HUES64 (cell line): ENCODE data around the gene TROAP. TPM values are rescaled to one million over a fixed set of nuclear protein-coding genes. Genes with fewer than 3 reads are reported as not detected.
"Not testable (repeated sequence)": the region's sequence is repeated elsewhere in the genome, so short reads cannot be mapped to it uniquely, and the experiment has no call there.

Experiments used
- H3K27ac ChIP-seq: 2 replicates; pipeline ENCODE4 v1.7.0; 2013; ENCODE audit warnings: low read depth, low read length, inconsistent platforms
- H3K27me3 ChIP-seq: 2 replicates; pipeline ENCODE4 v1.6.1; 2013; ENCODE audit warnings: mild to moderate bottlenecking, low read length; ENCODE audit not compliant: insufficient read depth
- H3K36me3 ChIP-seq: 2 replicates; pipeline ENCODE4 v1.6.1; 2013; ENCODE audit warnings: mild to moderate bottlenecking, low read length; ENCODE audit not compliant: insufficient read depth
- H3K4me1 ChIP-seq: 2 replicates; pipeline ENCODE4 v1.6.1; 2013; ENCODE audit warnings: mild to moderate bottlenecking, low read length, moderate library complexity; ENCODE audit not compliant: insufficient read depth
- H3K4me3 ChIP-seq: 2 replicates; pipeline ENCODE4 v1.5.1; 2013; ENCODE audit warnings: mild to moderate bottlenecking, low read length, moderate library complexity
- H3K9ac ChIP-seq: 2 replicates; pipeline ENCODE4 v1.6.1; 2013; ENCODE audit warnings: mild to moderate bottlenecking, low read depth, low read length
- H3K9me3 ChIP-seq: 2 replicates; pipeline ENCODE4 v1.6.1; 2013; ENCODE audit warnings: low read depth, low read length; ENCODE audit not compliant: insufficient read depth
- WGBS: fragments of 150-250, 120-280 bp; methylation state at CpG from one replicate; pipeline ENCODE4 v1.1.7; 2013; ENCODE audit warnings: missing lambda C conversion rate; 5-methylcytosine and 5-hydroxymethylcytosine counted together
- polyA plus RNA-seq, 2 experiments: library from polyadenylated mRNA; stranded (reverse); fragments of 50-300 nt; gene quantifications; one replicate each; pipeline ENCODE4 v1.2.3, GENCODE V29; 2013

TROAP gene
- 36.7 TPM for polyA plus RNA-seq (2013, experiment 1 of 2)
- 39.3 TPM for polyA plus RNA-seq (2013, experiment 2 of 2)

- H3K9me3 ChIP-seq: no peaks in the 10 kb centered on the region
- H3K27ac ChIP-seq: peak within 1 kb of the TSS; percentile 52
- H3K9ac ChIP-seq: peak within 1 kb of the TSS; percentile 90
- H3K4me3 ChIP-seq: peak within 1 kb of the TSS; percentile 89
- peaks cover 33% of the 10 kb centered on the region for H3K36me3 ChIP-seq
- H3K27me3 ChIP-seq: peaks cover 8% of the 10 kb centered on the region; the same call in 1 of the 2 replicates
- H3K4me1 ChIP-seq: peaks cover 6% of the 10 kb centered on the region; the same call in 1 of the 2 replicates
- under 1% methylated on average over 65 of the region's 65 CpGs for WGBS
Measured at GRCh38 chr12:49322708-49323523, at the start of gene TROAP. TSS of gene TROAP (plus strand) at chr12:49323255. CDS start at chr12:49323609, 354 bp downstream.

GRCh38 chr12:49273726-49274395 lies 49.2 kb upstream of the TROAP start:
- WGBS: 89% methylated on average over 6 of the region's 6 CpGs
- Histone ChIP-seq H3K27ac (no peak overlapping the region), H3K4me1 (no peaks in the 10 kb centered on the region), H3K27me3 (no peaks in the 10 kb centered on the region), H3K9ac (no peak overlapping the region), H3K36me3 (peaks cover 48% of the 10 kb centered on the region), H3K9me3 (no peaks in the 10 kb centered on the region), H3K4me3 (no peak overlapping the region)

GRCh38 chr12:49274396-49275069 lies 48.5 kb upstream of the TROAP start:
- Histone ChIP-seq H3K9ac (no peak overlapping the region), H3K27me3 (no peaks in the 10 kb centered on the region), H3K4me3 (no peak overlapping the region), H3K9me3 (no peaks in the 10 kb centered on the region), H3K4me1 (peaks cover 3% of the 10 kb centered on the region; the same call in 1 of the 2 replicates), H3K36me3 (peaks cover 42% of the 10 kb centered on the region), H3K27ac (no peak overlapping the region)
- WGBS: 93% methylated on average over 7 of the region's 7 CpGs

DNA sequence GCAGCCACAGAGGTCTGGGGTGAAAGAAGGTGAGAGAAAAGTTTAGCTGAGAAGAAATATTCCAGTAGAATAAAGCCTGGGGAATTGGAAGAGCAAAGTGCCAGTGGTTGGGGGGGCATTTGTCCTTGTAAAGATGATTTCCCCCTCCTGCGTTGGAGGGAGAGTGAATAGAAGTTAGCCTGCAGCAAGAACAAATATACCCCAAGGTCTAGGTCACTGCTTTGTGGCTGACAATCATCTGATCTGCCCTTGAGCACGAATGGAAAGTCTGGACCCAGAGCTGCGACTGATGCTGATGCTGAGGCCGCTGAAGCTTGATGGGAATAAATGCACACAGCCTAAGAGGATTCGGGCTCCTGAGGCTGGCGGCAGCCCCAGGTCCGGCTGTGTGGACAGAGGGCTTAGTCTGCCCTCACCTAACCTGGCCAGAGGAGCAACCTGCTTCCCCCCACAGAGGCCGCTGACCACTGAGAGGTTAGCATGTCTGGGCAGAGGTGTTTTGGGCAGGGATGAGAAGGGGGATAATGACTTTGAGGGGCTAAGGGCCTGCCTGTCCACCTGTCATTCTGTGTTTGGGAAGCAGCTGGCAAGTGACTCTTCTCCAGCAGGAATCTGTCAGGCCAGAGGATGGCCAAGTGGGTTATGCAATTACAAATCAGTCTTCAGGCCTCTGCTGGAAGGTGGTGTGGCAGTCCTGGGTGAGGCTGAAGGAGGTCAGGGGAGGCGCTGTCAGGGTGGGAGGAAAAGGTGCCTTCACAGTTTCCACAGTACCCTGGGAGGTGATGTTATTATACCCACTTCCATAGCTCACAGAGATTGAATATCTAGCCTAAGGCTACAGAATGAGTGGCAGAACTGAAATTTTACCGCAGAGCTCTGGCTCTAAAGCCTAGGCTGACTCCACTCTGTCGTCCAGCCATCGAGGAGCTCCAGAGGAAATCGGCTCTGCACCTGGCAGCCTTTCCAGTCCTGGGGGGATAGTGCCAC lies 46.5 kb upstream of the TROAP start:
- Histone ChIP-seq H3K4me3 (no peak overlapping the region), H3K36me3 (peaks cover 22% of the 10 kb centered on the region), H3K27ac (no peak overlapping the region), H3K27me3 (no peaks in the 10 kb centered on the region), H3K9me3 (no peaks in the 10 kb centered on the region), H3K4me1 (peaks cover 10% of the 10 kb centered on the region; the same call in 1 of the 2 replicates), H3K9ac (no peak overlapping the region)
- WGBS: 84% methylated on average over 12 of the region's 13 CpGs

GRCh38 chr12:49277466-49277865 lies 45.6 kb upstream of the TROAP start:
- WGBS: 92% methylated on average over 7 of the region's 7 CpGs
- no peak overlapping the region for H3K27ac ChIP-seq
- no peaks in the 10 kb centered on the region for H3K27me3 ChIP-seq
- no peak overlapping the region for H3K9ac ChIP-seq
- peaks cover 15% of the 10 kb centered on the region; the same call in 1 of the 2 replicates for H3K4me1 ChIP-seq
- no peak overlapping the region for H3K4me3 ChIP-seq
- peaks cover 16% of the 10 kb centered on the region for H3K36me3 ChIP-seq
- H3K9me3 ChIP-seq: no peaks in the 10 kb centered on the region

DNA sequence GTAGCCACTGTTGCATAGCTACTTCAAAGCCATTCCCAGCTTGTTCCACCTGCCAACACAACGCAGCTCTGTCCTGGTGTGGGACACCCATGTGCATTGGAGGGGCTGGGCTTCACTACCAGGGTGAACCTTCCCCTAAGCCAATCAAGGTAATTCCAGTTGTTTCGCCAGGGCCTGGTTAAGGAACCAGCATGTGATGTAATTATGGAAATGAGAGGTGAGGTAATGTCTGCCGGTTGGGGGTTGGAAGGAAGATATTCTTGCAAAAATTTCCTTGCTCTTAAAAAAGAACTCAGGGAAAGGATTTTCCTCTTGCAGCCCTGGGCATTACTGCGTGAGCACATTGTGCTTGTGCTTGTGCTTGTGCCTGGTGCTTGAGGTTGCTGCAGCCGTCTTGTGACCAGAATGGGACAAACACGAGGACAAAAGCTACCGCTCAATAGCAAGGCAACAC lies 43.3 kb upstream of the TROAP start:
- no peak overlapping the region for H3K4me3 ChIP-seq
- H3K4me1 ChIP-seq: peaks cover 17% of the 10 kb centered on the region; the same call in 1 of the 2 replicates
- peak overlapping the region; percentile 42; the same call in 1 of the 2 replicates for H3K27ac ChIP-seq
- WGBS: 32% methylated on average over 7 of the region's 7 CpGs
- H3K9ac ChIP-seq: peak overlapping the region; percentile 36; the same call in 1 of the 2 replicates
- no peaks in the 10 kb centered on the region for H3K9me3 ChIP-seq
- H3K36me3 ChIP-seq: no peaks in the 10 kb centered on the region
- H3K27me3 ChIP-seq: no peaks in the 10 kb centered on the region

DNA sequence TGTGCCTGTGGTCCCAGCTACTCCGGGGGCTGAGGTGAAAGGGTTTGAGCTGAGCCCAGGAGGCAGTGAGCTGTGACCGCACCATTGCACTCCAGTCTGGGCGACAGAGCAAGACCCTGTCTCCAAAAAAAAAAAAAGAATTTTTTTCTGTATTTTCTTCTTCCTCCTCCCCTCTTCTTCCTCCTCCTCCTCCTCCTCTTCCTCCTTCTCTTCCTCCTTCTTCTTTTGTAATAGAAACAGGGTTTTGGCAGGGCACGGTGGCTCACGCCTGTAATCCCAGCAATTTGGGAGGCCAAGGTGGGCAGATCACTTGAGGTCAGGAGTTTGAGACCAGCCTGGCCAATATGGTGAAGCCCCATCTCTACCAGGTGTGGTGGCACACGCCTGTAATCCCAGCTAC lies 42.5 kb upstream of the TROAP start:
- H3K4me1 ChIP-seq: peaks cover 17% of the 10 kb centered on the region; the same call in 1 of the 2 replicates
- not testable (repeated sequence) for H3K4me3 ChIP-seq, H3K9ac ChIP-seq, H3K9me3 ChIP-seq, H3K36me3 ChIP-seq, H3K27ac ChIP-seq, H3K27me3 ChIP-seq
- 86% methylated on average over 6 of the region's 6 CpGs for WGBS

- Histone ChIP-seq H3K36me3 (no peaks in the 10 kb centered on the region), H3K27me3 (peaks cover 3% of the 10 kb centered on the region; the same call in 1 of the 2 replicates), H3K4me1 (peaks cover 17% of the 10 kb centered on the region; the same call in 1 of the 2 replicates), H3K9ac (no peak overlapping the region), H3K27ac (no peak overlapping the region), H3K9me3 (no peaks in the 10 kb centered on the region), H3K4me3 (no peak overlapping the region)
- 79% methylated on average over 5 of the region's 5 CpGs for WGBS
Measured at GRCh38 chr12:49282302-49282701, 40.8 kb upstream of the TROAP start.

DNA sequence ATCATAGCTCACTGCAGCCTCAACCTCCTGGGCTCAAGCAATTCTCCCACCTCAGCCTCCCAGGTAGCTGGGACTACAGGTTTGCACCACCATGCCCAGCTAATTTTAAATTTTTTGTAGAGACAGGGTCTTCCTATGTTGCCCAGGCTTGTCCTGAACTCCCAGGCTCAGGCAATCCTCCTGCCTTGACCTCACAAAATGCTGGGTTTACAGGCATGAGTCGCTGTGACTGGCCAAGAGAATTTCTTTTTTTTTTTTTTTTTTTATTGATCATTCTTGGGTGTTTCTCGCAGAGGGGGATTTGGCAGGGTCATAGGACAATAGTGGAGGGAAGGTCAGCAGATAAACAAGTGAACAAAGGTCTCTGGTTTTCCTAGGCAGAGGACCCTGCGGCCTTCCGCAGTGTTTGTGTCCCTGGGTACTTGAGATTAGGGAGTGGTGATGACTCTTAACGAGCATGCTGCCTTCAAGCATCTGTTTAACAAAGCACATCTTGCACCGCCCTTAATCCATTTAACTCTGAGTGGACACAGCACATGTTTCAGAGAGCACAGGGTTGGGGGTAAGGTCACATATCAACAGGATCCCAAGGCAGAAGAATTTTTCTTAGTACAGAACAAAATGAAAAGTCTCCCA lies 40.2 kb upstream of the TROAP start:
- peaks cover 17% of the 10 kb centered on the region; the same call in 1 of the 2 replicates for H3K4me1 ChIP-seq
- H3K4me3 ChIP-seq, H3K27ac ChIP-seq, H3K27me3 ChIP-seq, H3K9ac ChIP-seq, H3K36me3 ChIP-seq, H3K9me3 ChIP-seq: not testable (repeated sequence)
- WGBS: 90% methylated on average over 2 of the region's 6 CpGs
